NK-92 treated with Interleukin-12 subunit alpha and Interleukin-12 subunit beta, amount 100 ng/mL, for 24 hours (cell line): ENCODE data around the gene CABP4.

ENCODE experiments used
- DNase-seq: peaks from one replicate; lab custom pipeline; 2025; lab: John Stamatoyannopoulos, UW

CABP4 gene

GRCh38 chr11:67455054-67455453, at the start of gene CABP4:
Gene CABP4, plus strand, starts transcription at chr11:67455354. Its CDS starts 70 bp downstream, at chr11:67455424.
- DNase-seq: no peak

- no peak for DNase-seq
These were observed 49.3 kb upstream of the CABP4 start for GRCh38 chr11:67405688-67406339.

GRCh38 chr11:67406420-67406968, 48.7 kb upstream of the CABP4 start:
- no peak for DNase-seq

- no peak for DNase-seq
These were observed 48.0 kb upstream of the CABP4 start for GRCh38 chr11:67406969-67407687.

- DNase-seq: no peak
These were observed 47.4 kb upstream of the CABP4 start for GRCh38 chr11:67407688-67408163.

- no peak for DNase-seq
These were observed 46.5 kb upstream of the CABP4 start for GRCh38 chr11:67408437-67409200.

GRCh38 chr11:67409261-67409666, 45.9 kb upstream of the CABP4 start:
- DNase-seq: peak; percentile 76

GRCh38 chr11:67409781-67410368, 45.3 kb upstream of the CABP4 start:
- peak; percentile 38 for DNase-seq

GRCh38 chr11:67410369-67410831, 44.8 kb upstream of the CABP4 start:
- DNase-seq: no peak

GRCh38 chr11:67410984-67411784, 44.0 kb upstream of the CABP4 start:
- DNase-seq: no peak

GRCh38 chr11:67411785-67412152, 43.4 kb upstream of the CABP4 start:
- DNase-seq: no peak

GRCh38 chr11:67412495-67413179, 42.5 kb upstream of the CABP4 start:
- no peak for DNase-seq

GRCh38 chr11:67413266-67413849, 41.8 kb upstream of the CABP4 start:
- no peak for DNase-seq

- no peak for DNase-seq
These were observed 39.5 kb upstream of the CABP4 start, which contains the start of gene CARNS1 for GRCh38 chr11:67415501-67416304. Gene CARNS1, plus strand, starts transcription at chr11:67415678. Its CDS starts 522 bp downstream, at chr11:67416200.

- no peak for DNase-seq
These were observed 38.5 kb upstream of the CABP4 start for GRCh38 chr11:67416416-67417335.

GRCh38 chr11:67417425-67417824, 37.7 kb upstream of the CABP4 start:
- no peak for DNase-seq

GRCh38 chr11:67418476-67419281, 36.5 kb upstream of the CABP4 start:
- no peak for DNase-seq
